22Rv1 (cell line): ENCODE results near the gene IFRD1.

Source experiments
- ZFX ChIP-seq: fragments of 450-650 bp; IDR thresholded peaks from 2 replicates; pipeline ENCODE4 v1.6.1; 2017; ENCODE audit warnings: antibody characterized with exemption, borderline replicate concordance
- TF ChIP-seq, protein P1 (sequence below): fragments of 450-650 bp; IDR thresholded peaks from 2 replicates; pipeline ENCODE4 v1.5.1; 2017; ENCODE audit warnings: mild to moderate bottlenecking

DNA sequence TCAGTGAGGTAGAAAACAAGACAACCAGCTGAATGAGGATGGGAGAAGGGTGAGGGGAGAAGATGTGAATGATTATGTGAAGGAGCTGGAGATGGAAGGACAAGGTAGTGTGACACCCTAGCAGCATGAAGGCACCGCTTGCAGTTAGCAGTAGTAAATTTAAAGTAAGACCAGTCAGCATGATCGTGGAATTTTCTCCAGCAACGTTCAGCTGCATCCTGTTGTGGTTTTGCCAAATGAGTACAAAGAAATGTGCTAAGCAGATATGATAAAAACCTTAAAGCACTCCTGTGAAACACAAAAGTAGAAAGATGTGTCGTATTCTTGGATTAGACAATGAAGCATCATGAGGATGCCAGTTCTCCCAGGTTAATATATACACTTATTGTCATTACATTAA lies 34.1 kb upstream of the IFRD1 start:
- TF ChIP-seq, protein P1, sequence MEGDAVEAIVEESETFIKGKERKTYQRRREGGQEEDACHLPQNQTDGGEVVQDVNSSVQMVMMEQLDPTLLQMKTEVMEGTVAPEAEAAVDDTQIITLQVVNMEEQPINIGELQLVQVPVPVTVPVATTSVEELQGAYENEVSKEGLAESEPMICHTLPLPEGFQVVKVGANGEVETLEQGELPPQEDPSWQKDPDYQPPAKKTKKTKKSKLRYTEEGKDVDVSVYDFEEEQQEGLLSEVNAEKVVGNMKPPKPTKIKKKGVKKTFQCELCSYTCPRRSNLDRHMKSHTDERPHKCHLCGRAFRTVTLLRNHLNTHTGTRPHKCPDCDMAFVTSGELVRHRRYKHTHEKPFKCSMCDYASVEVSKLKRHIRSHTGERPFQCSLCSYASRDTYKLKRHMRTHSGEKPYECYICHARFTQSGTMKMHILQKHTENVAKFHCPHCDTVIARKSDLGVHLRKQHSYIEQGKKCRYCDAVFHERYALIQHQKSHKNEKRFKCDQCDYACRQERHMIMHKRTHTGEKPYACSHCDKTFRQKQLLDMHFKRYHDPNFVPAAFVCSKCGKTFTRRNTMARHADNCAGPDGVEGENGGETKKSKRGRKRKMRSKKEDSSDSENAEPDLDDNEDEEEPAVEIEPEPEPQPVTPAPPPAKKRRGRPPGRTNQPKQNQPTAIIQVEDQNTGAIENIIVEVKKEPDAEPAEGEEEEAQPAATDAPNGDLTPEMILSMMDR, result no peak
- TF ChIP-seq ZFX, result no peak
